Measurements from ENCODE around the gene VASP. TPM values are rescaled to one million over a fixed set of nuclear protein-coding genes. Genes with fewer than 3 reads are reported as not detected.

VASP gene
- polyA plus RNA-seq, 3 donors: 132 to 154 (median 144) TPM

- peaks cover 34 to 39% of the 10 kb centered on the region in 2 donors for H3K4me1 ChIP-seq (ENCODE audit: control insufficient read depth in 1 of 2, insufficient read depth in 2 of 2, low read length in 2 of 2)
- peak; percentile 55 to 77 (median 70) for DNase-seq
- peak overlapping the region; percentile 81 for H3K4me2 ChIP-seq (replicated peaks; ENCODE audit: extremely low read depth, low read length, poor library complexity, severe bottlenecking)
- H3K36me3 Mint-ChIP-seq: peaks cover 43 to 56% of the 10 kb centered on the region in 2 donors
- 66% methylated on average over 11 of the region's 33 CpGs for WGBS (ENCODE audit: insufficient coverage)
- H3K9ac ChIP-seq (ENCODE audit: insufficient read depth, low read length, poor library complexity, severe bottlenecking): peak overlapping the region; percentile 96
- peaks cover 62 to 81% (median 75%) of the 10 kb centered on the region in 3 donors for H3K27me3 Mint-ChIP-seq (ENCODE audit: low read depth in 3 of 3)
- peaks cover 0 to 12% of the 10 kb centered on the region in 2 donors for H3K9me3 ChIP-seq (replicated peaks in 1 of 2; ENCODE audit: control insufficient read depth in 1 of 2, insufficient read depth in 1 of 2, low read length in 2 of 2)
- peak overlapping the region; percentile 72 to 97 (median 96) for H3K27ac Mint-ChIP-seq
- H3K27ac ChIP-seq (ENCODE audit: low read depth in 1 of 2, low read length in 2 of 2): peak overlapping the region; percentile 88 to 96
- H3K79me2 ChIP-seq (ENCODE audit: insufficient read depth, low read length): no peaks in the 10 kb centered on the region
- H3K4me3 Mint-ChIP-seq: peak overlapping the region; percentile 99
- H4K20me1 ChIP-seq (ENCODE audit: insufficient read depth, low read length): peaks cover 73% of the 10 kb centered on the region
- intact Hi-C loops (cut with micrococcal nuclease): no loop called here
- H3K4me3 ChIP-seq (replicated peaks in 1 of 3; ENCODE audit: low read depth in 2 of 3, low read length in 3 of 3): peak overlapping the region; percentile 84 to 98 (median 87)
- peaks cover 10 to 59% (median 37%) of the 10 kb centered on the region in 7 donors for H3K9me3 Mint-ChIP-seq
- H3K27me3 ChIP-seq (ENCODE audit: control insufficient read depth in 2 of 2, insufficient read depth in 2 of 2, low read length in 2 of 2): peaks cover 21 to 53% of the 10 kb centered on the region in 2 donors
- H3K36me3 ChIP-seq (replicated peaks in 1 of 2; ENCODE audit: control insufficient read depth in 1 of 2, insufficient read depth in 2 of 2, low read length in 2 of 2): peaks cover 0 to 9% of the 10 kb centered on the region in 2 donors
- no peak overlapping the region for H2AFZ ChIP-seq (ENCODE audit: insufficient read depth, low read depth, low read length, poor library complexity, severe bottlenecking)
- peaks cover 42% of the 10 kb centered on the region for H3K4me1 Mint-ChIP-seq
- no peak for TF ChIP-seq CTCF (IDR thresholded peaks at IDR 0.05)
These were observed 37.1 kb upstream of the VASP start for GRCh38 chr19:45469945-45470761.

- Histone ChIP-seq H3K36me3 (replicated peaks in 1 of 2; ENCODE audit: control insufficient read depth in 1 of 2, insufficient read depth in 2 of 2, low read length in 2 of 2) (peaks cover 0 to 9% of the 10 kb centered on the region in 2 donors), H3K79me2 (ENCODE audit: insufficient read depth, low read length) (no peaks in the 10 kb centered on the region), H3K4me2 (replicated peaks; ENCODE audit: extremely low read depth, low read length, poor library complexity, severe bottlenecking) (peak overlapping the region; percentile 81), H4K20me1 (ENCODE audit: insufficient read depth, low read length) (peaks cover 74% of the 10 kb centered on the region), H3K4me3 (replicated peaks in 1 of 3; ENCODE audit: low read depth in 2 of 3, low read length in 3 of 3) (peak overlapping the region; percentile 84 to 98 (median 87)), H3K9ac (ENCODE audit: insufficient read depth, low read length, poor library complexity, severe bottlenecking) (peak overlapping the region; percentile 96), H3K27me3 (ENCODE audit: control insufficient read depth in 2 of 2, insufficient read depth in 2 of 2, low read length in 2 of 2) (peaks cover 21 to 58% of the 10 kb centered on the region in 2 donors), H3K27ac (ENCODE audit: low read depth in 1 of 2, low read length in 2 of 2) (no peak overlapping the region), H3K4me1 (ENCODE audit: control insufficient read depth in 1 of 2, insufficient read depth in 2 of 2, low read length in 2 of 2) (peaks cover 34 to 39% of the 10 kb centered on the region in 2 donors), H3K9me3 (replicated peaks in 1 of 2; ENCODE audit: control insufficient read depth in 1 of 2, insufficient read depth in 1 of 2, low read length in 2 of 2) (peaks cover 0 to 12% of the 10 kb centered on the region in 2 donors), H2AFZ (ENCODE audit: insufficient read depth, low read depth, low read length, poor library complexity, severe bottlenecking) (no peak overlapping the region)
- Mint-ChIP-seq H3K4me1 (peaks cover 42% of the 10 kb centered on the region), H3K9me3 (peaks cover 10 to 59% (median 39%) of the 10 kb centered on the region in 7 donors), H3K27ac (peak overlapping the region in 5 of 7 donors; percentile 54 to 97 (median 94)), H3K4me3 (peak overlapping the region; percentile 99), H3K27me3 (ENCODE audit: low read depth in 3 of 3) (peaks cover 66 to 84% (median 75%) of the 10 kb centered on the region in 3 donors), H3K36me3 (peaks cover 44 to 57% of the 10 kb centered on the region in 2 donors)
- DNase-seq: no peak
- WGBS (ENCODE audit: insufficient coverage): 99% methylated on average over 12 of the region's 15 CpGs
- TF ChIP-seq CTCF (IDR thresholded peaks at IDR 0.05): no peak
- intact Hi-C loops (cut with micrococcal nuclease): no loop called here
These were observed 36.6 kb upstream of the VASP start for GRCh38 chr19:45470762-45471081.
